ENCODE data around the gene STAU1.
"Not testable (repeated sequence)": the region's sequence is repeated elsewhere in the genome, so short reads cannot be mapped to it uniquely, and the experiment has no call there.

STAU1 gene

DNA sequence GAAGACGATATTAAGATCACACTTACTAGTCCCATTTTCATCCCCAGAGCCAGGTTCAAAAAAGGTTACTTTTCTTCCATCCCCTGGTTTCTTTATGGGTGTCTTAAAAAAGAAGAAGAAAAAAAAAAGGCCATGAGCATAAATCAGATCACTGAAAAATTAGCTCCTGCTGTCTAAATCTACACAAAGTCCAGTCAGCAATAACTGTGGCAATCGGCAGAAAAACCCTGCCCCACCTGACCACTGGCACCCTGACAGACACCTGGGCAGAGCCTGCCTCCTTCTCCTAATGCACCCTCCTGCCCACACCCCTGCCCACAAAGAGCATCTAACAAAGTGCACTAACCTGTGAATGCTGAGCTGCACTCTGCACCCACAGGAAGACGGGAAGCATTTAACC, 69.8 kb downstream of the STAU1 start:
- DNase-seq (ENCODE audit: low read depth in 2 of 2) = no peak

DNA sequence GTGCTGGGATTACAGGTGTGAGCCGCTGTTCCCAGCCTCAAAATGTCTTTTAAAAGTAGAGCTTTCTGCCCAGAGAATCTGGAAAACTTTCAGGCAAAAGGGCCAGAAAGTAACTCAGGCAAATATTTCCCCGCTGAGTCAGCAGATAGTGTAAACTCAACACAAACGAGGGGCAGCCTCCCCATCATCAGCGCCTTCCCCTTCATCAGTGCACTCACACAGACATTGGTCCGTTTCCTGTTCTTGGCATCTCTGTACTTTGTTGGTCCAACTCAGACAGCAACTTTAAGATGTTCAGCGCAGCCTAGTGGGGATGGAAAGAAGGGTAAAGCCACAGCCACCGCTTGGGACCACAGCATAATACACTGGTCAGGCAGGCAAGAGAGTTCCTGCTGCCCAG, 72.6 kb downstream of the STAU1 start:
- DNase-seq (ENCODE audit: low read depth in 2 of 2) = no peak

DNA sequence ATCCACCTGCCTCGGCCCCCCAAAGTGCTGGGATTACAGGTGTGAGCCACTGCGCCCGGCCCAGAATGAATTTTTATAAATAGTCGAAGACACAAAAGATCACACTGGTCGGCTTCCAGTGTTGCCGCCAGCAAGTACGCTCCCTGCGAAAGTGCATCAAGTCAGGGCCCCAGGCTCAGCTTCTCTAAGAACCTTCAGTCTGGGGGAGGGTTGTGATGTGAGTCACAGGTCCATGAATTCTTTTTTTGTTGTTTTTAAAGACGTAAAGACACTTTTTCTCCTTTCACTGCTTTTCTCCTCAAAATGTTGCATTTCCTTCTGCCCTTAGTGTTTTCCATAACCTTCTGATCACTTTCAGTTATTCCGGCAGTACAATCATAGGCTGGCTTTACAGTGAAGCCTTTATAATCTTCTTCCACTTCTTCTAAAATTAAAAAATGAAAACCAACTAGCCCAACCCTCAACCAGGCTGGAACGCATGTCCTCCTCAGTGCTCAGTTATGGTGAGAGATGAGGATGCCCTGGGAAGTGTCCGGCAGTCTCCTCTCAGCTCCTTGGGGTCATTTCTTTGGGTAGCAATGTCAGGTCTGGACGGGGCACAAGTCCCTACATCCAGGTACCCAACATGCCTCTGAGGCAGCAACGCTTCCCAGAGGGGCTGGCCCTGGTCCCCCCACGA, 75.4 kb downstream of the STAU1 start:
- no peak for DNase-seq (ENCODE audit: low read depth in 2 of 2)

DNA sequence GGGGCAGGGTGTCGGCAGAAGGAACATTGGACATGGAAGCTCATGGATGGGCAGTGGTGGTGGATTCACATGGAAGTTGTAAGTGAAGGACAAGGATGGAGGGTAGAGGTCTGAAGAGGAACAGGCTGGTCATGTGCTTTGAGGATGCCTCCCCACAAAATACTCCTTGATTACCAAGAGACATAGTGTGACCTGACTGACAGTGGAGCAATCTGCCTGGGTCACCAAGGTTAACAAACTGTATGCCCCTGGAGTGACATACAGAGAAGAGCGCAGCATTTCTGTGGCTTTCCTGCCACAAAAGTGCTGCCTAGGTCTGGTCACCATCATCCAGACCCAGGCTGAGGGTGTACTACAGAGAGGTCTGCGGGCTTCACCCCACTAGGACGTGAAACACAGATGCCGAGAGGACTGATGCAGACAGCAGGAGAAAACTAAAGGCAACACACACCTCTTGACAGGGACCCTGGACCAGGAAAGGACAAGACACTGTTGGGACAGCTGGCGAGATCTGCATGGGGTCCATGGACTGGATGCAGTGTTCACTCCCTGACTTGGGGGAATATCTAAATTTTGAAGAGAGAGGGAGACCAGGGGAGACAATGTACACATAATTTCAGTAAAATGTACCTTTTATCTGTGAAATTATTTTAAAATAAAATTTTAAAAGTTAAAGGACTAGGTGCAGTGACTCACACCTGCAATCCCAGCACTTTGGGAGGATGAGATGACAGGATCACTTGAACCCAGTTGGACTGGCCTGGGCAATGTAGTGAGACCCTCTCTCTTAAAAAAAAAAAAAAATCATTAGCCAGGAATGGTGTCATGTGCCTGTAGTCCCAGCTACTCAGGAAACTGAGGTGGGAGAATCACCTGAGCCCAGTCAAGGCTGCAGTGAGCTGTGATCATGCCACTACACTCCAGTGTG, 77.1 kb downstream of the STAU1 start:
- DNase-seq (ENCODE audit: low read depth in 2 of 2) = no peak

DNA sequence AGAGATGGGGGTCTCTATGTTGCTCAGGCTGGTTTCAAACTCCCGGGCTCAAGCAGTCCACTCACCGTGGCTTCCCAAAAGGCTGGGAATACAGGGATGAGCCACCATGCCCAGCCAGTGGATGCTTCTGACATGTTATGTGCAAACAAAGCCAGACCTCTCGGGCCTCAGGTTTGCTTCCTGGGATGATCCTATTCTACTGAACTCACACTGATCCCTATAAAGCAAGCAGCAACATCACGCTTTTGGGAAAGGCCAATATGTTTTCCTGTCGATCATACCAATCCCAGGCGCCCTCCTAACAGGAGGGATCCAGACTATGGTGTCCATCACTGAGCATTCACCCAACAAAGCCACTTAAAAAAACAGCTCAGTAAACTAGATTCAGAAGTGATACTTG, 81.8 kb downstream of the STAU1 start:
- no peak for DNase-seq (ENCODE audit: low read depth in 2 of 2)

DNA sequence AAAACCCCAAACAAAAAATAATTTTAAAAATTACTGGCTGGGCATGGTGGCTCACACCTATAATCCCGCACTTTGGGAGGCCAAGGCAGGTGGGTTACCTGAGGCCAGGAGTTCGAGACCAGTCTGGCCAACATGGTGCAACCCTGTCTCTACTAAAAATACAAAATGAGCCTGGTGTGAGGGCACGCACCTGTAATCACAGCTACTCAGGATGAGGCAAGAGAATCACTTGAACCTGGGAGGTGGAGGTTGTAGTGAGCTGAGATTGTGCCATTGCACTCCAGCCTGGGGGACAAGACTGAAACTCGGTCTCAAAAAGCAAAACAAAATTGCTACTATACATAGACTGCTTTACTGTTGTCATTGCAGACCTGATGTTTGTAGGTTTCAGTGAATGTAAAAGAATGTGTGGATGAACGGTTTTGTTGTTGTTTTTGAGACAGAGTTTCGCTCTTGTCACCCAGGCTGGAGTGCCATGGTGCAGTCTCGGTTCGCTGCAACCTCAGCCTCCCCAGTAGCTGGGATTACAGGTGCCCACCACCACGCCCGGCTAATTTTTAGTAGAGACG, 83.1 kb downstream of the STAU1 start:
- not testable (repeated sequence) for DNase-seq (ENCODE audit: low read depth in 2 of 2)

DNA sequence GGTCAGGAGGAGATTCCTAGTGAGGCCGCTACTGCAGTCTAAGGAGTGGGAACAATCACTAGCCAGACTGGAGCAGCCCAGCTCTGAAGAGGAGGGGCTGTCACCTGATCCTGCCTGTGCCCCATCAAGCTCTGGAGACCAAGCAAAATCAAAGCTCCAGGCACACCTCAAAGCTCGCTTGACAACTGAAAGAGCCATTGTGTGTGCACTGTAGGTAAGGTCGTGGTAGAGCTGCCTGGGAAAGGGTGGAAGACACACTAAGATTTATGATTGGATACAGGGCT, 83.8 kb downstream of the STAU1 start:
- DNase-seq (ENCODE audit: low read depth in 2 of 2) = no peak

DNA sequence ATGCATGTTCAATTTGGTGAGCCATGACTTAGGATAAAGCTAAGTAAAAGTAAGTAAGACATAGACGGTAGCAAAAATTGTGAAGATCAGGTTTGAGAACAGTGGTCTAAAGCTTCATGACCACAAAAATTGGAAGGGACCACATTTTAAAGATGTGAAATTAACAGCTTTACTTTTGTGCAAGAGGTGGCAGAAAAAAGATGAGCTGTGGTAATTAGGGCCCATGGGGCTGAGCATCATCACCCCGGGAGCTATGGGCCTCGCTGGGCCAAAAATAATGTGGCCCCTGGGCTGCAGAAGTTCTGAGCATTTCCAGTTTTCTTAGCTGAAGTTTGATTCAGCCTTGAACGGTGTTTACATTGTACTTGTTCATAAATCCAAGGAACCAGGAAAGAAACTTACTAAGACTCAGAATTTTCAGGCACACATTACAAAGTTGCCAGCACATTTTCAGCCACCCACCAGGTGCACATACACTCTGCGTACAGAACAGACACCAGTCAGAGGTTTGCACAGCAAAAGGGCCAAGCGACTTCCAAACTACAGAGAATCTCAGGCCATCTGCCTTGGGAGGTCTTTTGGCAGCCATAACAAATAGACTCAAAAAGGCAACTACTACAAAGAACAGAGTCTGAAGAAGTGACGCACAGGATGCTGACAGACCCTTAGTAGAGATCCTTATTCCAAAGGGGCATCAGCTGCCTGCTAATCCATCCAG, 84.3 kb downstream of the STAU1 start:
- DNase-seq (ENCODE audit: low read depth in 2 of 2) = no peak

DNA sequence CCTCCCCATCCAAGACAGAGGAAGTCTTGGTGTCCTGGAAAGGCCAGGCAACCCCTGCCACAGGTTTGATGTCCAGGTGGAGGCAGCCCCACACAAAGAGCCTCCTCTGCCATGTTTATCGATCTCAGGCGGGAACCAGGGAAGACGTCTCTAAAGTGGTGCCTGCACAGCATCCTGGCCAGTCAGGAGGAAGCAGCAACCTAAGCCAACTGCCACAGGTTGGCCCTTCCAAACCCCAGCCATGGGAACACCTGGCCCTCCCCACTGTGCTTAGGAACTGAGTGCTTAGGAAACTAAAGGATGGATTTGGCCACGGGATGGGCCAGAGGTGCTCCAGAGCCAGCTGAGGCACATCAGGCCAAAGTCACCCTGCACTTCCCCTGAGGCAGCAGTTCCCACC, 85.1 kb downstream of the STAU1 start:
- DNase-seq (ENCODE audit: low read depth in 2 of 2) = no peak

DNA sequence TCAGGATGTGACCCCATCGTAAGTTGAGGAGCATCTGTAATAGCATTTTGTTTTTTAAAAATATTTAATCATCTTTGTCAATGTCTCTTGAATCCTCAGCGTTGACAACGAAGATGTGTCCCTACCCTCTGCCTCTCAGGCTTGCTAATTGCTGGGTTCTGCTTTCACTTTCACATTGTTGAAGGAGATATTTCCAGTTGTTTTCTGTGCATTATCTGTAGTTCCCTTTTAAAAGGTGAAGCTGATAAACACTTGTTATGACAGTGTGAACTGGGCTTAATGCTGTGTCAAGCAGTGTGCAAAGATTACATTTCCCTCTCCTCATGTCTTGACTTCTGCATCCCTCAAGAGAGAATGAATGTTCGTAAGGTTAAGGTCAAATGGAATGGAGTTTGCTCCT, 87.2 kb downstream of the STAU1 start:
- DNase-seq (ENCODE audit: low read depth in 2 of 2) = no peak

DNA sequence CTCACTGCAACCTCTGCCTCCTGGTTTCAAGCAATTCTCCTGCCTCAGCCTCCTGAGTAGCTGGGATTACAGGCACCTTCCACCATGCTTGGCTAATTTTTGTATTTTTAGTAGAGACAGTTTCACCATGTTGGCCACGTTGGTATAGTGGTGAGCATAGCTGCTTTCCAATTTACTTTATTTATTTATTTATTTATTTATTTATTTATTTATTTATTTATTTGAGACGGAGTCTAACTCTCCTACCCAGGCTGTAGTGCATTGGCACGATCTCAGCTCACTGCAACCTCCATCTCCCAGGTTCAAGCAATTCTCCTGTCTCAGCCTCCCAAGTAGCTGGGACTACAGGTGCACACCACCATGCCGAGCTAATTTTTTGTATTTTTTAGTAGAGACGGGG, 87.8 kb downstream of the STAU1 start:
- not testable (repeated sequence) for DNase-seq (ENCODE audit: low read depth in 2 of 2)

DNA sequence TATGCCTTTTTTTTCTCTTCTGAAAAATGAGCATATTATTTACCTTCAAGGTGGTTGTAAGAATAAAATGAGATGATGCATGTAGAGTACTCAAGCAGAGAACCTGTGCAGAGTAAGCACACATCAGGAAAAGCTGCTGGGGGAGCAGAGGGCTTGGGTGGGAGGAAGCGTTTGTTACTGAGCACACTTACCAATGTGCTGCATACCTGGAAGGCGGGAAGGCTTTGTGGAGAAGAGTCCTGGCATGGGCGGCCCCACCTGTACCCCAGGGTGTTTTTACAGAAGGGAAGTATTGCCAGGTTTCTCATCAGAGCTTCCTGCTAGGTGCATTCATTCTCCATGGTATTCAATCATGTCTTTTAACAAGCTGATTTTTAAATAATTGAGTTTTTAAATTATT, 89.1 kb downstream of the STAU1 start:
- no peak for DNase-seq (ENCODE audit: low read depth in 2 of 2)

DNA sequence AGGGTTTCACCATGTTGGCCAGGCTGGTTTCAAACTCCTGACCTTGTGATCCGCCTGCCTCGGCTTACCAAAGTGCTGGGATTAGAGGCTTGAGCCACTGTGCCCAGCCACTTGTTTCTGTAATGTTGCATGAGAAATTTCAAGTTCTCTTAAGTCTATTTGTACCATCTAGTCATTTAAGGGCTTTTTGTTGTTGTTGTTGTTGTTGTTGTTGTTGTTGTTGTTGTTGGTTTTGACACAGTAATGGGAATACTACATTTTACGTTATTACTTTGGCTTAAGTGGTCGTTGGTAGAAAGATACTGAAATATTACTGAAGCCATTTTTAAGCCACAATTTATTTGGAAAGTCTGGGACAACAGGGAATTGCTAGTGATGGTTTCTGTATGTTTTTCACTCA, 90.0 kb downstream of the STAU1 start:
- no peak for DNase-seq (ENCODE audit: low read depth in 2 of 2)

DNA sequence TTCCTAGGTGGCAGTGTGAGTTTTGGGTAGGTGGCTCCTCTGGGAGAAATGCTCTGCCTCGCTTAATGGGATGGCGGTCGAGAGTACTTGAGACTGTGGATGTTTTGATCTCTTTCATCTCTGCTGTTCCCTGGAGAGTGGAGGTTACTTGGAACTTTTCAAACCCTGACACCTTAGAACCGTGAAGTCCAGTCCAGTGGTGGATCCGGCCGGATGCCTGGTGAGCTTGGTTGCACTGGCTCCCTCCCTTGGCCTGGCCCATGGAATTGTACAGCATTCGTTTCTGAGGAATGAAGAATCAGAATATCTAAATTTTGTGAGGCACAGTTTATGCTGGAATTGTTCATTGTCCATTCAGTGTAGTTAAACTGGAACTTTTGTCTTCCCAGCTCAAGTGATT, 91.0 kb downstream of the STAU1 start:
- DNase-seq (ENCODE audit: low read depth in 2 of 2) = no peak

DNA sequence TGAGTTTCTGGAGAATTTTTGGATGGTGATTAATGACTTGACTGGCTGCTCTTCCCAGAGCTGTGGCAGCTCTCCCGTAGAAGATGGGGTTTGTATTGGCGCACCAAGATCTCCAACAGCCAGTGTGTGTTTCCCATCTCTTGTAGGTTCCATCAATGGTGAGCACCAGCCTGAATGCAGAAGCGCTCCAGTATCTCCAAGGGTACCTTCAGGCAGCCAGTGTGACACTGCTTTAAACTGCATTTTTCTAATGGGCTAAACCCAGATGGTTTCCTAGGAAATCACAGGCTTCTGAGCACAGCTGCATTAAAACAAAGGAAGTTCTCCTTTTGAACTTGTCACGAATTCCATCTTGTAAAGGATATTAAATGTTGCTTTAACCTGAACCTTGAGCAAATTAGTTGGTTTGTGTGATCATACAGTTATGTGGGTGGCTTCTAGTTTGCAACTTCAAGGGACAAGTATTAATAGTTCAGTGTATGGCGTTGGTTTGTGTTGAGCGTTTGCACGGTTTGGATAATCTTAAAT, 91.9 kb downstream of the STAU1 start:
- no peak for DNase-seq (ENCODE audit: low read depth in 2 of 2)

DNA sequence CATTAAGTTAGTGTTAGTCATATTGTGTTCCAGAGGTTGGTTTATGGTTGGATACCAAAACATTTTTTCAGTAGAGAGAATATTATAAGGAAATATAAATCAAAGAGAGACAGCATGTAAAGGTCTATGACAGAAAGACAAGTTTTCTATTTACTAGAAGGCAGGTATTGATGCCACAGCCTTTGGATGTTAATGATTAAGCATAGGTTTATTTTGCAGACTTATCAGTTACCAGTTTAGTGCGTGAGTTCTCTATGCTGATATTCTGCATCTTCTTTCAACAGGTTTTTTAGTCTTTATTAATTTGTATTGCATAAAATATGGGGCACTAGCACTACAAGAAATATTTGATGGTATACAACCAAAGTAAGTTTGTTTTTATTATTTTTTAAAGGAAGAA, 96.4 kb downstream of the STAU1 start:
- no peak for DNase-seq (ENCODE audit: low read depth in 2 of 2)

DNA sequence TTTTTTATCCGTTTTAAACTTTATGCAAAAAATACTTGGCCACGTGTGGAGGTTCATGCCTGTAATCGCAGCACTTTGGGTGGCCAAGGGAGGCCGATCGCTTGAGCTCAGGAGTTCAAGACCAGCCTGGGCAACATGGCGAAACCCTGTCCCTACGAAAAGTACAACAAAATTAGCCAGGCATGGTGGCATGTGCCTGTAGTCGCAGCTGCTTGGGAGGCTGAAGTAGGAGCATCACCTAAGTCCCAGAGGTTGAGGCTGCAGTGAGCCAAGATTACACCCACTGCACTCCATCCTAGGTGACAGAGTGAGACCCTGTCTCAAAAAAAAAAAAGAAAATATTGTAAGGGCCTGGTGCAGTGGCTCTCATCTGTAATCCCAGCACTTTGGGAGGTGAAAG, 97.0 kb downstream of the STAU1 start:
- no peak for DNase-seq (ENCODE audit: low read depth in 2 of 2)

DNA sequence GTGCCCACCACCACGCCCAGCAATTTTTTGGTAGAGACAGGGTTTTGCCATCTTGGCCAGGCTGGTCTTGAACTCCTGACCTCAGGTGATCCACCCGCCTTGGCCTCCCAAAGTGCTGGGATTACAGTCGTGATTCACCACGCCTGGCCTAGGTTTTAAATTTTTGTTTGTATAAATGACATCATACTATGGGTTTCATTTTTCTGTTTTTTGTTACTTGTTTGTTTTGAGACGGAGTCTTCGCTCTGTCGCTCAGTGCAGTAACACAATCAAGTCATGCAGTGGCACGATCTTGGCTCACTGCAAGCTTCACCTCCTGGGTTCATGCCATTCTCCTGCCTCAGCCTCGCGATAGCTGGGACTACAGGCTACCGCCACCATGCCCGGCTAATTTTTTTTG, 105.8 kb downstream of the STAU1 start:
- not testable (repeated sequence) for DNase-seq (ENCODE audit: low read depth in 2 of 2)

DNA sequence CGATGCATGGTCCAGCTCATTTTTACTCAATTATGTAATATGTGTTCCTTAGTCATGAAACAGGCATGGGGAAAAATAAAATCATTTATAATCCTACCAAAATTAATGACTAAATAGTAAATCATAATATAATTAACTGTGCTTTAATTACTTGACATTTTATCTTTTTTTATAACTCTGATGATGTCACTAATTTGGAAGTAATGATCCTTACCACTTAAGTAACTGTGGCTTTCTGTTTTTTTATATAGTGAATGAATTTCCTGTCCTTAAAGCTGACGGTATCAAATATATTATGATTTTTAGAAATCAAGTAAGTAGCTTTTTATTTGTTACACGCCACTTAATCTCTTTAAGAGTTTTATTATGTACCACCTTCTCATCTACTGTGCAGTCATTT, 109.8 kb downstream of the STAU1 start:
- no peak for DNase-seq (ENCODE audit: low read depth in 2 of 2)

DNA sequence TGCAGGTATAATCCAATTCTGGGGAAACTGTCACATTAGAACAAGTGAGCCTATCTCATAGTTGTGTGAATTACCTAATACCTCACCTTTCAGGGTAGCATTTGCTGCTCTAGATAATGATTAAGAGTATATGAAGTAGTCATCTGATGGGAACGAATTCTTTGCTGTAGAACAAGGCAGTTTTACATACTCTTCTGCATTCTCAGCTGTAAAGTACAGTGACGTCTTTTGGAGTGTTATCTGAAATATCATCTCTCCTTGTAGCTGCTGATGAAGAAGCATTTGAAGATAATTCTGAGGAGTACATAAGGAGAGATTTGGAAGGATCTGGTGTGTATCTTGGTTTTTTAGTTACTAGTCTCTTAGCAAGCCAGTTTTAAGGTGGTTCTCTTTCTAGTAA, 113.6 kb downstream of the STAU1 start:
- DNase-seq (ENCODE audit: low read depth in 2 of 2) = no peak

Data from stimulated activated CD4-positive, alpha-beta T cell treated with anti-CD3 and anti-CD28 coated beads, Interleukin-1b, Interleukin-23, amount 100 ng/mL, for 1 hour (primary cell).